GM21526 (cell line): ENCODE results near the gene HACD4.

Experiments
- ATAC-seq: cut with Tn5 transposase; IDR thresholded peaks from one replicate; pipeline ENCODE4 v1.9.1; 2021; ENCODE audit warnings: moderate library complexity; ENCODE audit not compliant: unreplicated experiment, low FRiP score

The HACD4 gene

DNA sequence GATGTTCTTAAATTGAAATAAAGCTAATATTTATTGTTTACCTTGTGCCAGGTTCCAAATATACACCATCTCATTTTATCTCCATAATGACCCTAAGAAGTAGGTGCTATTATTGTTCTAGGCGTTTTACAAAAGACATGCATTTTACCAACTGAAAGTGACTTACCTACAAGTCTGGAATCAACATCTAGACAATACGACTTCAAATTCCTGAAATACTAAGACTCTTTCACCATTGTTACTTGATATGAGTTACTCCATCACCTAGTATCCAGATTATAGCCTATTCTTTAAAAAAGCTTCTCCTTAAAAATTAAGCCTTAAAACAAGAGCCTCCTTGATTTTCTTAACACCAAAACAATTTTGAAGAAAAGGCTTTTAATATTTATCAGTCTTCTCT is 13.3 kb downstream of the HACD4 start:
- ATAC-seq, result no peak

DNA sequence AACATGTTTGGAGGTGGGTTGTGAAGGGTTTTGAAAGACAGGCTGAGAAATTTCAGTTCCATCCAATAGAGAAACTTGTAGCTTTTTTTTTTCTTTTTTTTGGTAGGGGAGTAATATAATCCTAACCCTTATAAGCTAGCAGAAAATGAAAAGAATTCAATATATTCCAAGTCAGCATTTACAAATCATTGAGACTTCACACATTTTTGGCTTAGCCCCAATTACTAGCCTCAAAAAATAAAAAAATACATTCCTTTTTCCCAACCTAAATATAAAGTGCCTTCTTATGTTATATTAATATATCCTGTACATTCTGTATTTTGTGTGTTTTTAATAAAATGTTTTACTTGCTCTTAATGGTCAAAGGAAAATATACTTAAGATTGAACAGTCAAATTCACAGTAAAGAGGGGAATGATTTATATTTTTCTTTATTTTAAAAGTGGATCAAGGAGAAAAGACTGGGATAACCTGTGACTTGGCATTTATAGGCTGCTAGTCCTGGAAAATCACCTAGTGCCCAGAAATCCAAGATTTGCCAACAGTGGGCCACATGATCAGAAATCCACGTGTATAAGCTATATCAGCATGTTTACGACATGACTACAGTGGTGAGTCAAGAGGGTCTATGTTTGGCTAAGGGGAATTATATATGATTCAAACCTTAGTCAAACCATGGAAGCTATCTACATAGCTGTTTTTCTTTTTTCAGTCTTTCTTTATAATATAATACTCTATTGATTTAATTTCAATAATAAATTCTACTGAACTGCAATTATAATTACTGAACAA is 14.5 kb downstream of the HACD4 start:
- no peak for ATAC-seq

DNA sequence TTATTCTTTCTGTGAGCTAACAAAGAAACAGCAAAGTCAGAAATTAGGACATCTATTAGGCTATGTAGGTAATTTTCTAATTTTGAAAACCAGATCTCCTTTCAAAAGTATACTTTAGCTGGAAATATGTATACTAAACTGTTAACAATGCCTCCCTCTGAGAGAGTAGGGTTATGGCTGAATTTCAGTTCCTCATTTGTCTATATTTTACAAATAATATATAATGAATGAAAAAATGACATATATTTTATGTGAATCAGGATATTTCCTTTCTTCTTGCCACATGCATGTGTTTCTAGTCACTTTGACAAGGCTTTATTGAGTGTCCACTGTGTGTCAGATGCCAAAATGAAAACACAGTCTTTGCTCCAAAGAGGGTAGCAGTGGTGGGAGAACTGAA is 15.4 kb downstream of the HACD4 start:
- ATAC-seq, result peak; percentile 53

DNA sequence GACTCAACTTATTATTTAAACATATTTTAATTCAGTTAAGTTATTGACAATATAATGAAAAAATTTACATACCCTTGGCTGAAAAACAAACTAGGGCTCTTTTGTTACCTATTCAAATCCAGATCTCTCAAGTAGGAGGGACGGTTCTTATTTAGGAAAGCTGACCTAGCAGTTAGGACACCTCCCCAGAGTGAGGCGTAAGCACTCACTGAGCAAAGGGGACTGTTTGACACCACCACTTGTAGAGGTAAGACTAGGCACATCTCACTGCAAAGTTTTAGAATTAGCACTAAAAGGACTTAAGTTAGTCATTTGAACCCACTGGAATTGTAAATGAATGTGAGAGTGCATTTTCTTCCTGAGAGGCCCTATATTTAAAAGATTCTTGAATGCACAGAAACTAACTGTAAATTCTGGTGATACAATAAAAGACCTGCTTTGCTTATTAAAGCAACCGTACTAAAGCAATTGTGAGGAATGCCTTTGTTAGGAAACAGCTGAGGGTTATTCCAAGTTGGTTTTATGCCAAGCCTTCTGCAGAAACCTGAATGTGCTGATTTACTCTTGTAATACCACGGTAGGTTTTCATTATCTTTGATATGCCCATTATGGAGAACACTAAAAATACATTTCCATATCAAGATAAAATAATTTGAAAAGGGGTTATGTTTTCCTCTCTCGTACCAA is 16.2 kb downstream of the HACD4 start:
- ATAC-seq, result no peak

DNA sequence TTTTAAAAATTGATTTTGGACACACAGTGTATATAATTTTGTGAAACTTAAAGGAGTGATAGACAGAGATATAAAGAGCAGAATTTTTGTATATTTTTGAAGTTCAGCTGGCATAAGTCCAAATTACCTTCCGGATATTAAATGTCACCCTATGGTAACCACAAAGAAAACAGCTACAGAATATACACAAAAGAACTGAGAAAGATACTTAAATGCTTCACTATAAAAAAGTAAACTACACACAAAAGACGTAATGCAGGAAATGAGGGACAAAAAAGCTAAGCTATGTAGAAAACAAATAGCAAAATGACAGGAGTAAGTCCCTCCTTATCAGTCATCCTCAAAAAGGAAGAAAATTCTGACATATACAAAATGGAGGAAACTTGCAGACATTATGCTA is 29.4 kb downstream of the HACD4 start:
- no peak for ATAC-seq

DNA sequence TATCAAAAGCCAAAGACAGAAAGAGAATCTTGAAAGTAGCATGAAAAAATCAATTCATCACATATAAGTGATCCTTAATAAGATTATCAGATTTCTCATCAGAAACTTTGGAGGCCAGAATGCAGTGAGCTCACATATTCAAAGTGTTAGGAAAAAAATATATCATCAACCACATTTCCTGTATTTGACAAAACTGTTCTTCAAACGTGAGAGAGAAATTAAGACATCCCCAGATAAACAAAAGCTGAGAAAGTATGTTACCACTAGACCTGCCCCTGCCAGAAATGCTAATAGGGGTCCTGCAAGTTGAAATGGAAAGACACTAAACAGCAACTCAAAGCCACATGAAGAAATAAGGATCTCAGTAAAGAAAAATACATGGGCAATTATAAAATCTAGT is 29.9 kb downstream of the HACD4 start:
- no peak for ATAC-seq

DNA sequence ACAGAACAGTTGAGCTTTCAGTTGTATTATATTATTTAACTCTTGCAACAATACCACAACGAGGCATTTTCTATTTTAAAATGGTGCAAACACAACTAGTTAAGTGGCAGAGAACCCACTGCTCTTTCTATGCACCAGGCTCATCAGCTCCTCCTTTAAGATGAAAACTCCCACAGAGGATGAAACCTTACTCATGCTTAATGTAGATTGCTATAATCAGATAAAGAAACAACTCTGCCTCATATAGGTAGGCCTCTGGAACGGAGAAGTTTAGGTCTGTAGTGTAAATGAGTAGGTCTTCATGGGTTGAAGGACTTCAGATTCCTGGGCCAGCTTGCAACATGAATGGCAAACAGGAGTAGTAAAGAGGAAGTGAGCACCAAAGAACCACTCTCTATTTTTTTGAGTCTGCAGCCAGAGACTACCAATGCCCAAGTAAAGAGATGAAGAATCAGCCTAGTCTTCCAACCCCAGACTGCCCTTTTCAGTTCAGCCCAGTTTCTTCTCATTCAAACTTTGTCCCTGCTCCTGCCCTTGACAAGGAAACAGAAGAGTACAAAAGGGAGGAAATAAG is 33.9 kb downstream of the HACD4 start:
- ATAC-seq, result peak; percentile 86

DNA sequence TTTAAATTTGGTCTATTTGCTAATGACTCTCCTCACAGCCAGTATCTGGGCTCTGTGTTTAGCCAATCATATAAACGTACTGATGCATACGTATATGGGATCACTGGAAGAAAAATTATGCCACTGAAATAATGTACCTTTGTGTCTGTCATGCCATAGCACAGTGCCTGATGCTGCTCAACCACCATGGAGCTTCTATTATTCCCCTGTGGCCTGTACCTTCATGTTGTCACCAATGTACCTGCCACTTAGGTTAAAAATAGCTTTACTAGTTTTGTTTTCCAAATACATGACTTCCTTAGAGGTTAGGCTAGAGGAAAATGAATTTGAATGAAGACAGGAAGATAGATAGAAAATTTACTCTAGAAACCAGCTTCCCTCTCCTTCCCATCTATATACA is 34.6 kb downstream of the HACD4 start:
- no peak for ATAC-seq

DNA sequence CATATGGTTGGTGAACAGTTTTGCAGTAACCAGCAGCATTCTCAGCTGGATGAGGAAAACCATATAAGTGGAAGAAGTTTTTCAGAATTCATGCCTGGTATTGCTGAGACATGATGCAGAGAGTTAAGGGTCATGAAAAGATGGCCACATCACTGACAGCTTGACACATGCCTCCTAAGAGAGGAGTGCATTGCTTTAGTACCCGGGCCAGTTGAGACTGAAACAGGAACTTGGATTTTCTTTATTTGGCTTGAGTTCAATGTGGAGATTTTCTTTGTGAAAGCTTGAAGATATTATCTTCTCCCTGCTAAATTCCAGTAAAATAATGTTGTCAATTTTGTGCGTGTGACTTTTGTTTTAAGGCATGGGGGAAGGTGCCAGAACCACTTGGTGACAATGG is 35.8 kb downstream of the HACD4 start:
- ATAC-seq, result no peak

DNA sequence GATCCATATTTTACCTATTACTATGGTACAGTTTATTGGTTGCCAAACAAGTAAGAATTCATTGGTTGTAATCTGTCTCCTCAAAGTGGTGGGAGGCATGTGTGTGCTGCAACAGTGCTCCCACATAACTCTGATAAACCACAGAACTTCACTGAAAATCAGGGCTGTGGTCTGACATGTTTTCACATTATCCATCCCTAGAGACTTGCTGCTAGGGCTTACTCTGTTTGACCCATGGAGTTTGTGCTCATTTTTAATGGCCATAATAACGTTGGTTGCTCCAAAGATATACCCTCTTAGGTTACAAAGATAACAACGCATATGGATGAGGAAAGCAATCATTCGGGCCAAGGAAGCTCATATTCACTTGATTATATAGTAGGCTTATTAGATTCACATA is 37.0 kb downstream of the HACD4 start:
- no peak for ATAC-seq

DNA sequence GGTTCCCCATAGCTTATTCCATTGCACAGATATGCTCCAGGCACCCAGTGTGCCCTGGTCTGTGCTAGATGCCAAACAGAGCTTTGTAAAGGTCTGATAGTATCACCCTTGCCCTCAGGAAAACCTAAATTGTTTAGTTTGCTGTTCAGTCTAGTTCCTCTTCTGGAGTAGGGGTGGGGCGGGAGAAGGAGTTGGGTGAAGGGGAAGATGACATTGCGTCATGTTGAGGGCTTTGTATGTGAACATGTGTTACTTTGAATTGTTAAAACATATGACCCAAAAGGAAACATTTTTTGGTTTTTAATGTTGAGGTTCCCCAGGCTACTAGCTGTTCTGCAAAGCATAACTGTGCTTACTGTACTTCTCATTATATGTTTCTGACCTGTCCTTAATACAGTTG is 40.6 kb downstream of the HACD4 start:
- no peak for ATAC-seq

DNA sequence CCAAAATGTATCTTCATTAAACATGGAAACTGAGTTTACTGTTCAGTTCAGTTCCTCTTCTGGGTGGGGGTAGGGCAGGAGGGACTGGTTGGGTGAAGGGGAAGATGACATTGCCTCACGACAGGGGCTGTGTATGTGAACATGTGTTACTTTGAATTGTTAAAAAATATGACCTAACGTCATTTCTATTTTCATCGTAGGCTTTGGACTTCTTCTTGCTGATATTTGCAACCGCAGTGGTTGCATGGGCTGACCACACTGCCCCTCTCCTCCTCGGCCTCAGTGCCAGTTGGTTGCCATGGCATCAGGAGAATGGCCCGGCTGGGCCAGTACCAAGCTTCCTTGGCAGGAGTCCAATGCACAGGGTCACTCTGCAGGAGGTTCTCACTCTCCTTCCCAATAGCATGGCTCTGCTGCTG is 41.5 kb downstream of the HACD4 start:
- ATAC-seq, result no peak

DNA sequence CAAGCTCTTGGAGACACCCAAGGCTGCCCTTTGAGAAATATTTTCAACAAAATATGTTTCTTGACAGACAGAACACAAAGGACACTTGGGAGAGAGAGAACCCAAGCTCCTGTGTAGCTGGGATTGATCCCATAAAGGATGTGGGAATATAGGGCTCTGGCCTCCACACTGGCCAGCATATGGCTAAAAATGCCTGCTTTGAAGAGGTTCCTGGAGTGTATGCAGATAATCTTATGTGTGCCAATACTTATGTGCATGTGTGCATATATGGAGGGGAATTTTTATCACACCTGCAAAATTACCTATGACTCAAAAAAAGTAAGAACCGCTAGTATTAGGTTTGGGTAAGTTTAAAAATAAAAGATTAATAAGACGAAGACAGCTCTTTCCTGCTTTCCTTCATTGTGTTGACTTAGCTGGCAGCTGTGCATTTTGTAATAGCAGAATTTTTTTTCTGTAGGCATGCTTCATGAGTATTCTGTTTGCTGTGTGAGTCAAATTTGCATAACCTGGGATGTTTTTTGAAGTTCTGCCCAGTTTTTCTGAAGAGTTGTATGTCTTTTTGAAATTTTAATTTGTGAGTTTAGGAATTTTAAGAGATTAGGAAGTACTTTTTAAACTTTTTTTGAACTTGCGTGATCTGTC is 42.6 kb downstream of the HACD4 start:
- ATAC-seq, result no peak

DNA sequence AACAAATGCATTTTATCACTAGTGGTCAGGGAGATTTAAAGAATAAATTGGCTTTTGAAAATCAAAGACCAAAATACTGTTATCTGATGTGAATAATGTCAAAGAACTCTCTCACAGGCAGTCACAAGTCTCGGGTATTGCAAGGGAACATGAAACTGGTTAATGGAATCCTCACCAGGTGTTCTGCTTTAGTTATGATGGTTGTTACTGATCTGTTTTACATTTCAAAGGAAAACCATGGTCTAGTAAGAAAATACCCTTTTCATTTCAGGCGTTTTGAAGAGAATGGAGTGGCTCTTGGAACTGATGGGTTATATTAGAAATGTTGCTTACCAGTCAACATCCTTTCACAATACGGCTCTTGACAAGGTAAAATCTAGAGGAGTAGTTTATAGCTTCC is 43.4 kb downstream of the HACD4 start:
- ATAC-seq, result no peak

DNA sequence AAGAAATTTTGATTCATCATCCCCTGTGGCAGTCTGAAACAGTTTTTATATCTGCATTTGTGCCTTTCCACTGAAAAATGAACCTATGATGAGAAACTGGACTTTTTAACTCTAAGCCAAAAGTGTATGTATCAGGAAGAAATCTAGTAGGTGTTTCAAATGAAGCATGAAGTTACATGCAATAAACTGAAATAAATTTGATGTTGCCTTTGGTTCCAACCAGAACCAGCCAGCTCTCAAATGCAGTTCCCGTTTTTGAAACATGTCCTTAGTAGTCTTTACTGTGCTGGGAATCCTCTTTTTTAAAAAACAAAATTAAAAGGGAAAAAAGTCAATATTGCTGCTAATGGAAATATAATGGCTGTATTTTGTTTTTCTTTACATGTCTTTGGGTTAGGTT is 43.9 kb downstream of the HACD4 start:
- no peak for ATAC-seq

DNA sequence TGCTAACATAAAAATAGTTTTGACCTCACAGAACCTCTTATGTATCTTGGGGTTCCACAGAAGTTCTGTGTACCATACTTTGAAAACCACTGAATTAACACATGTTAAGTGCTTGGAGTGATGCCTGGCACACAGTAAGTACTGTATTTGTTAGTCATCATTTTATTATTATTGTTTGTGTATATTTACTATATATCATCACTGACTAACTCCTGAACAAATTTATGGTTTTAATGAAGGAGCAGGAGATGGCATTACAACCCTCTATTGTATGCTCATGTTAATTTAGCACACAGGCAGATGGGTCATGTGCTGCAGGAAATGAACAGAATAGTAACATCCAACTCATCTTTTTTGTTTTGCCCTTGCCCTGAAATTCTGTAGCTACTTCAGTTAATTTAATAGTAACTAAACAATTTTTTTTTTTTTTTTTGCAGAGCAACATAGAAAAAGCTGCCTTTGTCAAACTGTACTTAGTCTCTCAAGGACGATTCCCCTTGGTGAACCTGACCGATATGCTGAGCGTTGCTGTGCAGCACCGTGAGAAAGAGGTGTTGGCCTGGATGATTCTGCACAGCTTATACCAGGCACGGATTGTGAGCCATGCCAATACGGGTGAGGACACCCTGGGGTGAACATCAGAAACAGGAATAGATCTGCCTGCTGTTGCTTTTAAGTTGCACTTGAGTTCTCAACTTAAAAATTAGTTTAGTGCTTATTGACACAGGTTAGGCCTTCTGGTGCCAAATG is 45.4 kb downstream of the HACD4 start:
- ATAC-seq, result no peak

DNA sequence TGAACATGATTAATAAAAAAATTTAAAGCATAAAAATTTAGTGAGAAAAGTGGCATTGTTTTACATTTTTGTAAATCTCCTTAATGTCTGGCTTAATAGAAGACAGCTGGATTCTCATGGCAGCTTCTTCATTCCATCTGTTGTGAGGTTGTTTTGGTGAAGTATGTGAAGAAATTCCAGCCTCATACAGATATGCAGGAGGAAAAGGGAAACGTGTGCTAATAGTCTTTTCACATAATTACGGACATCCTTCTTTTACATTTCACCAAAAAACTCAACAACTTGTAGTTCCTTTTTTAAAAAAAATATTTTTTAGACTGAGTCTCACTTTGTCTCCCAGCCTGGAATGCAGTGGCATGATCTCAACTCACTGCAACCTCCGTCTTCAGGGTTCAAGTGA is 46.9 kb downstream of the HACD4 start:
- no peak for ATAC-seq

DNA sequence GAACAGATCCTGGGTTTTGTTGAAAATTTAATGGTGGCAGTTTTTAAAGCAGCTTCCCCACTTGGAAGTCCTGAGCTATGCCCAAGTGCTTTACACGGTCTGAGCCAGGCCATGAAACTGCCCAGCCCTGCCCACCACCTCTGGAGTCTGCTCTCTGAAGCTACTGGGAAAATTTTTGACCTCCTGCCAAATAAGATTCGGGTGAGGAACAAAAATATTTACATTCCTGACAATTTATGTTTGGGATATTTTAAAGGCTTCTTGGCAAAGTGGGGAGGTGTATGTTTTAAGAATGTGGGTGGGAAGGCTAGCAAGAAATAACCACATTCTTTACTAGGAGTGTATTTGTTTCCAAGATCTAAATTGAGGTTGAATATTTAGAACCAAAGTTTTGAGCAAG is 50.0 kb downstream of the HACD4 start:
- ATAC-seq, result no peak

DNA sequence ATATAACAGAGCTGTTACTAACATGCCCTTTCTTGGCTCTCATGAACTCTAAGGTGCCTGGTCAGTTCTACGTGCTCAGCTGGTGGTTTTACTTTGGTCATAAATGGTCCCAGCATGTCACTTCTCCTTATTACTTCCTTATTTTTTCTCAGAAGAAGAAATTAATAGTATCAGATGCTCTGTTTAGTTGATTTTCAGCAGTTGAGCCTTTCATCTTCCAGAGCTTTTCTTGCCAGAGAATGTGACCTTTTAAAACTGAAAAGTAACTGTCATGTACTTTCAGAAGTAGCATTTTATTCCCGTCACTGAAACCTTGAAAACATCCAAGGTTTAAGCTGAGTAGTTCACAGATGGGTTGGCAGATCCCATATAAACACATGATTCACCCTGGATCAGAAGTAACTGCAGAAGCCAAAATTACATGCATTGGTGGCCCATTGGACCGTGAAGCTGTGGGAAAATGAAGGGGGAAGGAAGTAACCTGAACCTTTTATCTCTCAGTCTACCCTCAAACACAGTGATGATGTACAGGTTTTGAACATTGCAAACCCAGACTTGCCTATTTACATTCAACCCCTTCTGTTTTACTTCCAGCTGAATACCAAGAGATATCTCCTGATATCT is 50.5 kb downstream of the HACD4 start:
- ATAC-seq, result peak; percentile 83

DNA sequence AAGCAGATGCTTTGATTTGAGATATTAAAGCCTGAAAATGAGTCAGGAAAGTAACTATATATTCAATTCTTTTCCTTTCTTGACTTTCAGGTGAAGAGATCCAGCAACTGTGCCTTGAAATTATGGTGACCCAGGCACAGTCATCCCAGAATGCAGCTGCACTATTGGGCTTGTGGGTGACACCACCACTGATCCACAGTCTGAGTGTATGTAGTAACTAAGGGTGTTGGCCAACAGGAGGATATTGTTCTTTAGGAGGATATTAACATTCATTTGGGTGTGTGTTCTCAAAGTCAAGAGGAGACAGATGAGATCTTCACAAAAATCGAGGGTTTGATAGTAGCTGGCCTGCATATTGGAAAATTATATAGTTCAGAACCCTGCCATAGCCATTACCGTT is 53.2 kb downstream of the HACD4 start:
- ATAC-seq, result no peak
